H9 (cell line): ENCODE results near the gene PREPL. TPM values are rescaled to one million over a fixed set of nuclear protein-coding genes. Genes with fewer than 3 reads are reported as not detected.

Experiments
- DNase-seq: peaks from one replicate; pipeline ENCODE4 v3.0.0-alpha.2; 2017
- H2AFZ ChIP-seq: one replicate; pipeline ENCODE4 v1.6.1; 2013; ENCODE audit warnings: mild to moderate bottlenecking, low read length, control low read depth, moderate library complexity
- H2AK5ac ChIP-seq: 2 replicates; pipeline ENCODE4 v1.6.1; 2013; ENCODE audit warnings: low read length, control low read depth, mixed read lengths; ENCODE audit not compliant: insufficient read length
- H2BK120ac ChIP-seq: one replicate; pipeline ENCODE4 v1.6.1; 2013; ENCODE audit warnings: low read depth, mild to moderate bottlenecking, low read length, control low read depth, inconsistent platforms; ENCODE audit not compliant: poor library complexity, severe bottlenecking
- H2BK12ac ChIP-seq: 2 replicates; pipeline ENCODE4 v1.6.1; 2013; ENCODE audit warnings: low read length, control low read depth, mixed read lengths, low read depth; ENCODE audit not compliant: insufficient read length
- H2BK15ac ChIP-seq: 2 replicates; pipeline ENCODE4 v1.6.1; 2013; ENCODE audit warnings: low read depth, low read length, control low read depth
- H2BK20ac ChIP-seq: one replicate; pipeline ENCODE4 v1.6.1; 2013; ENCODE audit warnings: low read depth, mild to moderate bottlenecking, low read length, control low read depth, inconsistent platforms; ENCODE audit not compliant: poor library complexity, severe bottlenecking
- H2BK5ac ChIP-seq: 2 replicates; pipeline ENCODE4 v1.6.1; 2013; ENCODE audit warnings: low read length, control low read depth, mixed read lengths; ENCODE audit not compliant: insufficient read length
- H3K14ac ChIP-seq: 2 replicates; pipeline ENCODE4 v1.6.1; 2013; ENCODE audit warnings: low read length, control low read depth; ENCODE audit not compliant: insufficient read depth
- H3K18ac ChIP-seq: 2 replicates; pipeline ENCODE4 v1.6.1; 2013; ENCODE audit warnings: low read depth, mild to moderate bottlenecking, mixed read lengths, low read length, control low read depth; ENCODE audit not compliant: insufficient read length
- H3K23ac ChIP-seq: 2 replicates; pipeline ENCODE4 v1.6.1; 2013; ENCODE audit warnings: low read length, control low read depth, mixed read lengths, low read depth; ENCODE audit not compliant: insufficient read length
- H3K23me2 ChIP-seq: 2 replicates; pipeline ENCODE4 v1.6.1; 2013; ENCODE audit warnings: low read depth, mild to moderate bottlenecking, mixed read lengths, low read length, control low read depth; ENCODE audit not compliant: insufficient read length, poor library complexity, severe bottlenecking
- H3K27ac ChIP-seq: 2 replicates; pipeline ENCODE4 v1.5.1; 2013; ENCODE audit warnings: low read length, control low read depth, mixed read lengths, low read depth; ENCODE audit not compliant: insufficient read length
- H3K27me3 ChIP-seq: 2 replicates; pipeline ENCODE4 v1.6.1; 2013; ENCODE audit warnings: low read length, control low read depth, inconsistent platforms; ENCODE audit not compliant: insufficient read depth
- H3K4ac ChIP-seq: 2 replicates; pipeline ENCODE4 v1.6.1; 2013; ENCODE audit warnings: low read depth, mild to moderate bottlenecking, control low read depth, inconsistent platforms, low read length, moderate library complexity
- H3K4me1 ChIP-seq: 2 replicates; pipeline ENCODE4 v1.6.1; 2013; ENCODE audit warnings: low read length, control low read depth, inconsistent platforms; ENCODE audit not compliant: insufficient read depth
- H3K4me2 ChIP-seq: 2 replicates; pipeline ENCODE4 v1.6.1; 2013; ENCODE audit warnings: low read length, control low read depth, mixed read lengths; ENCODE audit not compliant: insufficient read length, insufficient read depth
- H3K56ac ChIP-seq: 2 replicates; pipeline ENCODE4 v1.6.1; 2013; ENCODE audit warnings: low read depth, mild to moderate bottlenecking, mixed read lengths, low read length, control low read depth; ENCODE audit not compliant: insufficient read length
- H3K79me1 ChIP-seq: 2 replicates; pipeline ENCODE4 v1.6.1; 2013; ENCODE audit warnings: low read depth, mild to moderate bottlenecking, moderate library complexity, low read length, control low read depth, inconsistent platforms; ENCODE audit not compliant: insufficient read depth, poor library complexity, severe bottlenecking
- H3K79me2 ChIP-seq: 2 replicates; pipeline ENCODE4 v1.6.1; 2013; ENCODE audit warnings: low read length, control low read depth, inconsistent platforms; ENCODE audit not compliant: insufficient read depth
- H3K9ac ChIP-seq: 2 replicates; pipeline ENCODE4 v1.6.1; 2013; ENCODE audit warnings: low read length, control low read depth, mixed read lengths; ENCODE audit not compliant: insufficient read length; ENCODE audit errors: extremely low read depth
- H3K9me3 ChIP-seq: one replicate; pipeline ENCODE4 v1.6.1; 2013; ENCODE audit warnings: low read depth, low read length, inconsistent platforms; ENCODE audit not compliant: control insufficient read depth
- H3T11ph ChIP-seq: one replicate; pipeline ENCODE4 v1.6.1; 2013; ENCODE audit warnings: mild to moderate bottlenecking, low read length, control low read depth, inconsistent platforms
- H4K20me1 ChIP-seq: one replicate; pipeline ENCODE4 v1.6.1; 2013; ENCODE audit not compliant: control insufficient read depth, insufficient read length, insufficient read depth
- H4K5ac ChIP-seq: 2 replicates; pipeline ENCODE4 v1.6.1; 2013; ENCODE audit warnings: low read depth, mild to moderate bottlenecking, mixed read lengths, low read length, control low read depth; ENCODE audit not compliant: insufficient read length
- H4K8ac ChIP-seq: replicated peaks from 2 replicates; pipeline ENCODE4 v1.6.1; 2013; ENCODE audit warnings: low read length, control low read depth, mixed read lengths, low read depth; ENCODE audit not compliant: insufficient read length
- H4K91ac ChIP-seq: 2 replicates; pipeline ENCODE4 v1.6.1; 2013; ENCODE audit warnings: low read depth, mild to moderate bottlenecking, moderate library complexity, mixed read lengths, low read length, control low read depth; ENCODE audit not compliant: insufficient read length
- H3K27ac Mint-ChIP-seq, 3 experiments: 2 replicates in 2 of 3; 3 replicates in 1 of 3; pipeline ENCODE4 v1.8.0; 2020 to 2021; ENCODE audit warnings: mixed read lengths in 3 of 3, mild to moderate bottlenecking in 1 of 3, moderate library complexity in 1 of 3
- H3K27me3 Mint-ChIP-seq: 2 replicates; pipeline ENCODE4 v1.8.0; 2021; ENCODE audit warnings: low read depth, mild to moderate bottlenecking, moderate library complexity, mixed read lengths
- H3K36me3 Mint-ChIP-seq, 3 experiments: 2 replicates in 2 of 3; 3 replicates in 1 of 3; pipeline ENCODE4 v1.8.0; 2020 to 2021; ENCODE audit warnings: low read depth in 3 of 3, mixed read lengths in 3 of 3; ENCODE audit not compliant: insufficient read depth in 1 of 3
- H3K4me1 Mint-ChIP-seq, 2 experiments: 2 replicates each; pipeline ENCODE4 v1.8.0; 2020; ENCODE audit warnings: mixed read lengths in 2 of 2
- H3K4me3 Mint-ChIP-seq, 2 experiments: 2 replicates in 1 of 2; 3 replicates in 1 of 2; pipeline ENCODE4 v1.8.0; 2020 to 2021; ENCODE audit warnings: mild to moderate bottlenecking in 2 of 2, mixed read lengths in 2 of 2, moderate library complexity in 1 of 2
- H3K9me3 Mint-ChIP-seq, 2 experiments: 2 replicates in 1 of 2; 3 replicates in 1 of 2; pipeline ENCODE4 v1.8.0; 2020; ENCODE audit warnings: mild to moderate bottlenecking in 2 of 2, mixed read lengths in 2 of 2, moderate library complexity in 1 of 2
- WGBS: extraction: QIAGEN DNeasy Blood & Tissue Kit; methylation state at CpG from one replicate; pipeline ENCODE4 v1.1.7; 2013; ENCODE audit warnings: missing lambda C conversion rate, low lambda C conversion rate, mixed read lengths; ENCODE audit not compliant: insufficient read length; ENCODE audit errors: extremely low coverage; 5-methylcytosine and 5-hydroxymethylcytosine counted together
- total RNA-seq: library from RNA; stranded (reverse); gene quantifications from 2 replicates; pipeline ENCODE4 v1.2.1, GENCODE V29; 2021
- TF ChIP-seq, protein P1 (sequence below): fragments of 200-600 bp; sonication (generic); conservative IDR thresholded peaks from 3 replicates; pipeline ENCODE4 v1.8.0; 2021; ENCODE audit warnings: antibody characterized with exemption, mild to moderate bottlenecking

PREPL gene
- total RNA-seq, 1 experiment from 2014 or later = 30.1 TPM

DNA sequence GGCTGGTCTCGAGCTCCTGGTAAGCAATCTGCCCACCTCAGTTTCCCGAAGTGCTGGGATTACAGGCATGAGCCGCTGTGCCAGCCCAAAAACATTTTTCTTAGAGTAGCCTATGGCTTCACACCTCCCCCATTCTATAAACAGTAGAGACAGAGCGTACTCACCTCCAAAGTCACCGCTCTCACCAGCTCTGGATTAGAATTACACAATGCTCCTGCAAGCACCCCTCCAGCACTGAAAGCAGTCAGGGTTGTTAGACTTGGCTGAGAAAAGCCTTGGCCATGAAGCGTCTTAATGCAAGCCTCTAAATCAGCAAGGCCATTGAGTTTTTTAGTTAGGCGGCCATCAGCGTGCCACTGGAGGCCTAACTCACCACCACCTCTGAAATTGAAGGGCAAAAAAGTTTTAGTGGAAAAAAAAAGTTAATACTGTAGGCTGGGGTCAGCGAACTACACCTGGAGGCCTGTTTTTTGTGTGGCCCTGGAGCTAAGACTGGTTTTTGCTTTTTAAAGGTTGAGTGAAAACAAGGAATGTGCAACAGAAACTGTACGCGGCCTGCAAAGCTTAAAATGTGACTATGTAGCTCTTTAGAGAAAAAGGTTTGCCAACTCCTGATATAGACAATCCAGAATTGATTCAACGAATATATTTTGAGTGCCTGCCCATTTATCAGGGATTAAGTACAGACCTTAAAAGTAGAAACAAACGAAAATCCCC is 34.6 kb downstream of the PREPL start:
- no peaks in the 10 kb centered on the region for H3K79me1 ChIP-seq
- no peaks in the 10 kb centered on the region for H3K27me3 Mint-ChIP-seq
- H4K20me1 ChIP-seq = no peaks in the 10 kb centered on the region
- H4K5ac ChIP-seq = no peak overlapping the region
- no CpG with 5 or more reads among the region's 13 CpGs for WGBS
- no peak overlapping the region for H3K14ac ChIP-seq
- TF ChIP-seq, protein P1, sequence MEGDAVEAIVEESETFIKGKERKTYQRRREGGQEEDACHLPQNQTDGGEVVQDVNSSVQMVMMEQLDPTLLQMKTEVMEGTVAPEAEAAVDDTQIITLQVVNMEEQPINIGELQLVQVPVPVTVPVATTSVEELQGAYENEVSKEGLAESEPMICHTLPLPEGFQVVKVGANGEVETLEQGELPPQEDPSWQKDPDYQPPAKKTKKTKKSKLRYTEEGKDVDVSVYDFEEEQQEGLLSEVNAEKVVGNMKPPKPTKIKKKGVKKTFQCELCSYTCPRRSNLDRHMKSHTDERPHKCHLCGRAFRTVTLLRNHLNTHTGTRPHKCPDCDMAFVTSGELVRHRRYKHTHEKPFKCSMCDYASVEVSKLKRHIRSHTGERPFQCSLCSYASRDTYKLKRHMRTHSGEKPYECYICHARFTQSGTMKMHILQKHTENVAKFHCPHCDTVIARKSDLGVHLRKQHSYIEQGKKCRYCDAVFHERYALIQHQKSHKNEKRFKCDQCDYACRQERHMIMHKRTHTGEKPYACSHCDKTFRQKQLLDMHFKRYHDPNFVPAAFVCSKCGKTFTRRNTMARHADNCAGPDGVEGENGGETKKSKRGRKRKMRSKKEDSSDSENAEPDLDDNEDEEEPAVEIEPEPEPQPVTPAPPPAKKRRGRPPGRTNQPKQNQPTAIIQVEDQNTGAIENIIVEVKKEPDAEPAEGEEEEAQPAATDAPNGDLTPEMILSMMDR = no peak
- H3K9ac ChIP-seq = no peak overlapping the region
- no peak overlapping the region for H3K4me3 Mint-ChIP-seq
- no peak overlapping the region for H2BK5ac ChIP-seq
- no peak overlapping the region for H2BK15ac ChIP-seq
- no peak overlapping the region for H2AFZ ChIP-seq
- no peak overlapping the region for H3K23ac ChIP-seq
- H3K4me2 ChIP-seq = no peak overlapping the region
- no peaks in the 10 kb centered on the region for H3K79me2 ChIP-seq
- no peaks in the 10 kb centered on the region for H3K9me3 Mint-ChIP-seq
- H3K18ac ChIP-seq = no peak overlapping the region
- no peaks in the 10 kb centered on the region for H3K27me3 ChIP-seq
- no peak overlapping the region for H2BK120ac ChIP-seq
- H4K91ac ChIP-seq = no peak overlapping the region
- no peak overlapping the region for H4K8ac ChIP-seq
- DNase-seq = no peak
- H3T11ph ChIP-seq = no peak overlapping the region
- H3K27ac ChIP-seq = no peak overlapping the region
- no peaks in the 10 kb centered on the region for H3K23me2 ChIP-seq
- peak overlapping the region in 2 of 3 experiments; percentile 76 to 83; a peak in 4 of 7 replicates for H3K27ac Mint-ChIP-seq
- H2BK20ac ChIP-seq = no peak overlapping the region
- H3K36me3 Mint-ChIP-seq = peaks cover 15 to 52% (median 41%) of the 10 kb centered on the region in 3 experiments; a peak in 6 of 7 replicates
- peaks cover 3 to 4% of the 10 kb centered on the region in 2 experiments; a peak in 2 of 4 replicates for H3K4me1 Mint-ChIP-seq
- no peaks in the 10 kb centered on the region for H3K9me3 ChIP-seq
- no peak overlapping the region for H2AK5ac ChIP-seq
- no peak overlapping the region for H2BK12ac ChIP-seq
- H3K4ac ChIP-seq = no peak overlapping the region
- no peak overlapping the region for H3K56ac ChIP-seq
- peaks cover 3% of the 10 kb centered on the region; the same call in 1 of the 2 replicates for H3K4me1 ChIP-seq
